SH-SY5Y (cell line): ENCODE data around the gene SRSF7.

Experiments used
- GATA2 ChIP-seq: IDR thresholded peaks from 2 replicates; pipeline ENCODE4 v1.6.1; 2011; ENCODE audit warnings: mild to moderate bottlenecking, low read depth, low read length
- GATA3 ChIP-seq: IDR thresholded peaks from 2 replicates; pipeline ENCODE4 v1.6.1; 2011; ENCODE audit warnings: low read depth, mild to moderate bottlenecking, low read length, moderate library complexity

- TF ChIP-seq GATA2 = no peak
- TF ChIP-seq GATA3 = no peak
These were observed 22.5 kb downstream of the SRSF7 start for GRCh38 chr2:38728694-38729093.
